HepG2 (cell line): Measurements from ENCODE around the gene COMMD4. TPM values are rescaled to one million over a fixed set of nuclear protein-coding genes. Genes with fewer than 3 reads are reported as not detected.

Source experiments
- BRD4 ChIP-seq: sonication (generic); formaldehyde crosslinking; IDR thresholded peaks from 2 replicates; pipeline ENCODE4 v1.4.0; 2020; ENCODE audit warnings: missing genetic modification reagents
- CCAR2 ChIP-seq: fragments of 200-400 bp; formaldehyde crosslinking; optimal IDR thresholded peaks from 2 replicates; pipeline ENCODE3; 2018; ENCODE audit warnings: low read depth, mild to moderate bottlenecking, low read length, moderate library complexity
- CCDC6 ChIP-seq: sonication (generic); formaldehyde crosslinking; IDR thresholded peaks from 2 replicates; pipeline ENCODE4 v1.8.1; 2022; ENCODE audit warnings: mild to moderate bottlenecking, missing genetic modification reagents, moderate library complexity
- ESRRA ChIP-seq: sonication (generic); formaldehyde crosslinking; IDR thresholded peaks from 2 replicates; pipeline ENCODE4 v1.5.1; 2020; ENCODE audit warnings: mild to moderate bottlenecking, low read depth, missing genetic modification reagents
- FOXK2 ChIP-seq: fragments of 450-650 bp; IDR thresholded peaks from 2 replicates; pipeline ENCODE4 v1.6.1; 2016
- MED8 ChIP-seq: sonication (generic); formaldehyde crosslinking; IDR thresholded peaks from 2 replicates; pipeline ENCODE4 v1.8.1; 2023; ENCODE audit warnings: mild to moderate bottlenecking, missing genetic modification reagents; ENCODE audit not compliant: insufficient replicate concordance
- NFKB2 ChIP-seq: sonication (generic); formaldehyde crosslinking; IDR thresholded peaks from 2 replicates; pipeline ENCODE4 v1.4.0; 2020; ENCODE audit warnings: missing genetic modification reagents, borderline replicate concordance
- NFYB ChIP-seq: sonication (generic); formaldehyde crosslinking; IDR thresholded peaks from 2 replicates; pipeline ENCODE4 v1.4.0; 2020; ENCODE audit warnings: missing genetic modification reagents
- RAD21 ChIP-seq: fragments of 450-650 bp; formaldehyde crosslinking; IDR thresholded peaks from 2 replicates; pipeline ENCODE4 v1.5.0; 2020; ENCODE audit warnings: mild to moderate bottlenecking
- RBFOX2 ChIP-seq: fragments of 200-400 bp; formaldehyde crosslinking; IDR thresholded peaks from 2 replicates; pipeline ENCODE4 v1.6.1; 2017; ENCODE audit warnings: low read depth, mild to moderate bottlenecking, low read length
- SALL1 ChIP-seq: sonication (generic); formaldehyde crosslinking; IDR thresholded peaks from 2 replicates; pipeline ENCODE4 v1.8.0; 2022; ENCODE audit warnings: mild to moderate bottlenecking, missing genetic modification reagents
- SIN3A ChIP-seq: IDR thresholded peaks from 2 replicates; pipeline ENCODE4 v1.6.1; 2011; ENCODE audit warnings: low read depth, mild to moderate bottlenecking, control low read depth, low read length, borderline replicate concordance
- SMARCC2 ChIP-seq: fragments of 450-650 bp; IDR thresholded peaks from 2 replicates; pipeline ENCODE4 v1.6.1; 2017; ENCODE audit warnings: antibody characterized with exemption, mild to moderate bottlenecking
- SMC3 ChIP-seq: IDR thresholded peaks from 2 replicates; pipeline ENCODE4 v1.6.1; 2011; ENCODE audit warnings: low read length, improper control_type of control experiment
- STAG1 ChIP-seq: sonication (generic); formaldehyde crosslinking; IDR thresholded peaks from 2 replicates; pipeline ENCODE4 v1.4.0; 2020; ENCODE audit warnings: missing genetic modification reagents
- ZBTB3 ChIP-seq: sonication (generic); formaldehyde crosslinking; IDR thresholded peaks from 2 replicates; pipeline ENCODE4 v1.4.0; 2020; ENCODE audit warnings: low read depth, mild to moderate bottlenecking, moderate library complexity, missing genetic modification reagents, borderline replicate concordance
- ZFAT ChIP-seq: sonication (generic); formaldehyde crosslinking; conservative IDR thresholded peaks from 2 replicates; pipeline ENCODE4 v1.8.1; 2023; ENCODE audit warnings: missing genetic modification reagents, inconsistent platforms
- ZFP41 ChIP-seq: sonication (generic); formaldehyde crosslinking; IDR thresholded peaks from 2 replicates; pipeline ENCODE4 v1.4.0; 2020; ENCODE audit warnings: mild to moderate bottlenecking, missing genetic modification reagents, borderline replicate concordance
- ZFX ChIP-seq: sonication (generic); formaldehyde crosslinking; IDR thresholded peaks from 2 replicates; pipeline ENCODE4 v1.4.0; 2020; ENCODE audit warnings: mild to moderate bottlenecking, low read depth, missing genetic modification reagents, moderate library complexity
- ZNF143 ChIP-seq: sonication (generic); formaldehyde crosslinking; IDR thresholded peaks from 2 replicates; pipeline ENCODE4 v1.4.0; 2020; ENCODE audit warnings: missing genetic modification reagents
- ZNF33A ChIP-seq: sonication (generic); formaldehyde crosslinking; IDR thresholded peaks from 2 replicates; pipeline ENCODE4 v1.5.1; 2020; ENCODE audit warnings: missing genetic modification reagents, mild to moderate bottlenecking, moderate library complexity, borderline replicate concordance
- ZNF34 ChIP-seq: sonication (generic); formaldehyde crosslinking; IDR thresholded peaks from 2 replicates; pipeline ENCODE4 v1.4.0; 2020; ENCODE audit warnings: mild to moderate bottlenecking, missing genetic modification reagents, borderline replicate concordance
- ZNF615 ChIP-seq: sonication (generic); formaldehyde crosslinking; IDR thresholded peaks from 2 replicates; pipeline ENCODE4 v1.5.0; 2020; ENCODE audit warnings: mild to moderate bottlenecking, missing genetic modification reagents, borderline replicate concordance
- polyA plus RNA-seq, 8 experiments: library from polyadenylated mRNA; depleted of rRNA in 3 of 8; stranded (reverse) in 7 of 8; unstranded in 1 of 8; fragments of >200 nt; fragmentation: Illumina TruSeq in 4 of 8; extraction: Trizol in 4 of 8; gene quantifications; 2 replicates each; pipeline versions ENCODE4 v1.2.1 to v1.2.3, GENCODE V29; 2011 to 2016; ENCODE audit warnings: low read depth in 4 of 8, missing spikeins in 1 of 8, mixed read lengths in 1 of 8; ENCODE audit not compliant: insufficient read depth in 1 of 8
- total RNA-seq, 5 experiments: library from RNA; depleted of rRNA; stranded (reverse); fragments of >200 nt; fragmentation: Illumina TruSeq; extraction: Trizol; gene quantifications; 2 replicates each; pipeline ENCODE4 v1.2.3, GENCODE V29; 2016; ENCODE audit warnings: low read depth in 1 of 5
- TF ChIP-seq, protein P1 (sequence below): sonication (generic); formaldehyde crosslinking; IDR thresholded peaks from 2 replicates; pipeline ENCODE4 v1.4.0; 2020; ENCODE audit warnings: mild to moderate bottlenecking, missing genetic modification reagents, borderline replicate concordance
- TF ChIP-seq, protein P2 (sequence below): sonication (generic); formaldehyde crosslinking; IDR thresholded peaks from 2 replicates; pipeline ENCODE4 v1.5.1; 2020; ENCODE audit warnings: mild to moderate bottlenecking, missing genetic modification reagents, moderate library complexity
- TF ChIP-seq, protein P3 (sequence below): sonication (generic); formaldehyde crosslinking; IDR thresholded peaks from 2 replicates; pipeline ENCODE4 v1.5.0; 2020; ENCODE audit warnings: missing genetic modification reagents, mild to moderate bottlenecking, borderline replicate concordance
- TF ChIP-seq, protein P4 (sequence below): sonication (generic); formaldehyde crosslinking; IDR thresholded peaks from 2 replicates; pipeline ENCODE4 v1.4.0; 2020; ENCODE audit warnings: missing genetic modification reagents

COMMD4 gene
- total and polyA plus RNA-seq, 2 of the 13 experiments (the other 11 are each of a cell fraction or from before 2014, with no cell fraction given) = 45.8 to 89.9 TPM

DNA sequence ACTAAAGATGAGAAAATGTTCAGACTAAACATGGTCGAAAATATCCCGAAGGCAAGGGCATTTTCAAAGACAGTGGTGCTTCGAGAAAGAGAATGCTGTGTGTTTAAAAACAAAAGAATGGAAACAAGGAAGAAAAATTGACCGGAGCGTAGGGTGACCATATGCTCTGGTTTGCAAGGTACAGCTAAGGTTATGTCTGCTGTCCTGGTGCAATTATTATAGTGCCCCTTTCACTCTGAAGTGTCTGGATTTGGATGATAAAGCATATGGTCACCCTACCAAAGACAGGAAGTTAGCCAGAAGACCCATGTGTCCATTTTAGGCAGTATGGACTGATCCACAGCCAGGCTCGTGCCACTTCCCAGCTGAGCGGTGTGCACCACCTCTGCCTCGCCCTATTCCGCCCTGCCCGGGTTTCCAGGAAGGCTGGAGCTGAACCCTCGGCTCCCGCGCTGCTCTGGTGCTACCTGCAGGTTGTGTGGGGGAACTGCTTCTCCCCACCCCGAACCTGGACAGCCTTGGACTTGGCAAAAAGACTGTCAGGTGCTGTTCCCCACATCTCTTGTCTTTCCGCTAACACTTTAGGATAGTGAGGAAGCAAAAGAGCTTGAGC lies 28.0 kb upstream of the COMMD4 start (continued):
- no peak for TF ChIP-seq ZNF33A (CRISPR knock-in tag)
- TF ChIP-seq ZFAT (CRISPR knock-in tag) = no peak
- TF ChIP-seq ZFP41 (CRISPR knock-in tag) = no peak
- TF ChIP-seq, protein P1, sequence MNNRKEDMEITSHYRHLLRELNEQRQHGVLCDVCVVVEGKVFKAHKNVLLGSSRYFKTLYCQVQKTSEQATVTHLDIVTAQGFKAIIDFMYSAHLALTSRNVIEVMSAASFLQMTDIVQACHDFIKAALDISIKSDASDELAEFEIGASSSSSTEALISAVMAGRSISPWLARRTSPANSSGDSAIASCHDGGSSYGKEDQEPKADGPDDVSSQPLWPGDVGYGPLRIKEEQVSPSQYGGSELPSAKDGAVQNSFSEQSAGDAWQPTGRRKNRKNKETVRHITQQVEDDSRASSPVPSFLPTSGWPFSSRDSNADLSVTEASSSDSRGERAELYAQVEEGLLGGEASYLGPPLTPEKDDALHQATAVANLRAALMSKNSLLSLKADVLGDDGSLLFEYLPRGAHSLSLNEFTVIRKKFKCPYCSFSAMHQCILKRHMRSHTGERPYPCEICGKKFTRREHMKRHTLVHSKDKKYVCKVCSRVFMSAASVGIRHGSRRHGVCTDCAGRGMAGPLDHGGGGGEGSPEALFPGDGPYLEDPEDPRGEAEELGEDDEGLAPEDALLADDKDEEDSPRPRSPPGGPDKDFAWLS = no peak
- TF ChIP-seq FOXK2 = no peak
- TF ChIP-seq ZFX (CRISPR knock-in tag) = peak; percentile 37; the same call in 1 of the 2 replicates
- no peak for TF ChIP-seq CCAR2
- no peak for TF ChIP-seq SMARCC2
- peak; percentile 26; the same call in 1 of the 2 replicates for TF ChIP-seq SALL1 (CRISPR knock-in tag)
- peak; percentile 92 for TF ChIP-seq STAG1 (CRISPR knock-in tag)
- no peak for TF ChIP-seq NFYB (CRISPR knock-in tag)
- peak; percentile 36; the same call in 1 of the 2 replicates for TF ChIP-seq SMC3
- TF ChIP-seq, protein P2, sequence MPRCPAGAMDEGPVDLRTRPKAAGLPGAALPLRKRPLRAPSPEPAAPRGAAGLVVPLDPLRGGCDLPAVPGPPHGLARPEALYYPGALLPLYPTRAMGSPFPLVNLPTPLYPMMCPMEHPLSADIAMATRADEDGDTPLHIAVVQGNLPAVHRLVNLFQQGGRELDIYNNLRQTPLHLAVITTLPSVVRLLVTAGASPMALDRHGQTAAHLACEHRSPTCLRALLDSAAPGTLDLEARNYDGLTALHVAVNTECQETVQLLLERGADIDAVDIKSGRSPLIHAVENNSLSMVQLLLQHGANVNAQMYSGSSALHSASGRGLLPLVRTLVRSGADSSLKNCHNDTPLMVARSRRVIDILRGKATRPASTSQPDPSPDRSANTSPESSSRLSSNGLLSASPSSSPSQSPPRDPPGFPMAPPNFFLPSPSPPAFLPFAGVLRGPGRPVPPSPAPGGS = no peak
- TF ChIP-seq MED8 (CRISPR knock-in tag) = no peak
- TF ChIP-seq ZNF143 = 0 out of 2 replicates have a peak, but pooled peaks have one; percentile 25
- TF ChIP-seq ZNF615 (CRISPR knock-in tag) = peak; percentile 66; the same call in 1 of the 2 replicates
- no peak for TF ChIP-seq ZBTB3 (CRISPR knock-in tag)
- TF ChIP-seq ESRRA (CRISPR knock-in tag) = no peak
- TF ChIP-seq, protein P3, sequence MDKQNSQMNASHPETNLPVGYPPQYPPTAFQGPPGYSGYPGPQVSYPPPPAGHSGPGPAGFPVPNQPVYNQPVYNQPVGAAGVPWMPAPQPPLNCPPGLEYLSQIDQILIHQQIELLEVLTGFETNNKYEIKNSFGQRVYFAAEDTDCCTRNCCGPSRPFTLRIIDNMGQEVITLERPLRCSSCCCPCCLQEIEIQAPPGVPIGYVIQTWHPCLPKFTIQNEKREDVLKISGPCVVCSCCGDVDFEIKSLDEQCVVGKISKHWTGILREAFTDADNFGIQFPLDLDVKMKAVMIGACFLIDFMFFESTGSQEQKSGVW (CRISPR knock-in tag) = no peak
- TF ChIP-seq, protein P4, sequence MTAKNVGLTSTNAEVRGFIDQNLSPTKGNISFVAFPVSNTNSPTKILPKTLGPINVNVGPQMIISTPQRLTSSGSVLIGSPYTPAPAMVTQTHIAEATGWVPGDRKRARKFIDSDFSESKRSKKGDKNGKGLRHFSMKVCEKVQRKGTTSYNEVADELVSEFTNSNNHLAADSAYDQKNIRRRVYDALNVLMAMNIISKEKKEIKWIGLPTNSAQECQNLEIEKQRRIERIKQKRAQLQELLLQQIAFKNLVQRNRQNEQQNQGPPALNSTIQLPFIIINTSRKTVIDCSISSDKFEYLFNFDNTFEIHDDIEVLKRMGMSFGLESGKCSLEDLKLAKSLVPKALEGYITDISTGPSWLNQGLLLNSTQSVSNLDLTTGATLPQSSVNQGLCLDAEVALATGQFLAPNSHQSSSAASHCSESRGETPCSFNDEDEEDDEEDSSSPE (CRISPR knock-in tag) = no peak
- no peak for TF ChIP-seq ZNF34 (CRISPR knock-in tag)
- TF ChIP-seq RAD21 (CRISPR knock-in tag) = peak; percentile 86
- TF ChIP-seq BRD4 (CRISPR knock-in tag) = 0 out of 2 replicates have a peak, but pooled peaks have one; percentile 37
- peak; percentile 28; the same call in 1 of the 2 replicates for TF ChIP-seq NFKB2 (CRISPR knock-in tag)
- no peak for TF ChIP-seq RBFOX2
- TF ChIP-seq SIN3A = no peak
- TF ChIP-seq CCDC6 (CRISPR knock-in tag) = no peak
